HUES48 (cell line): ENCODE measurements around the gene TRAPPC12.
"Not testable (repeated sequence)": the region's sequence is repeated elsewhere in the genome, so short reads cannot be mapped to it uniquely, and the experiment has no call there.

Experiments
- H3K27ac ChIP-seq: one replicate; pipeline ENCODE4 v1.7.0; 2013; ENCODE audit warnings: low read depth, low read length, inconsistent platforms
- H3K27me3 ChIP-seq: 2 replicates; pipeline ENCODE4 v1.6.1; 2013; ENCODE audit warnings: mild to moderate bottlenecking, low read length; ENCODE audit not compliant: control insufficient read depth, insufficient read depth
- H3K36me3 ChIP-seq: 2 replicates; pipeline ENCODE4 v1.6.1; 2013; ENCODE audit warnings: low read length; ENCODE audit not compliant: control insufficient read depth, insufficient read depth
- H3K4me1 ChIP-seq: 2 replicates; pipeline ENCODE4 v1.6.1; 2013; ENCODE audit warnings: mild to moderate bottlenecking, low read length; ENCODE audit not compliant: control insufficient read depth, insufficient read depth
- H3K4me3 ChIP-seq: 2 replicates; pipeline ENCODE4 v1.5.1; 2013; ENCODE audit warnings: mild to moderate bottlenecking, low read depth, low read length
- H3K9ac ChIP-seq: 2 replicates; pipeline ENCODE4 v1.6.1; 2013; ENCODE audit warnings: mild to moderate bottlenecking, low read depth, low read length, moderate library complexity
- H3K9me3 ChIP-seq: 2 replicates; pipeline ENCODE4 v1.6.1; 2013; ENCODE audit warnings: low read length; ENCODE audit not compliant: control insufficient read depth, insufficient read depth

Gene TRAPPC12

GRCh38 chr2:3369340-3370181 lies 9.9 kb upstream of the TRAPPC12 start:
- H3K36me3 ChIP-seq, H3K9me3 ChIP-seq, H3K27me3 ChIP-seq, H3K27ac ChIP-seq, H3K9ac ChIP-seq, H3K4me3 ChIP-seq, H3K4me1 ChIP-seq: not testable (repeated sequence)

GRCh38 chr2:3376821-3377220 lies 2.7 kb upstream of the TRAPPC12 start:
- H3K36me3 ChIP-seq: peaks cover 7% of the 10 kb centered on the region
- 0 out of 2 replicates have a peak, but pooled peaks cover 10% of the 10 kb centered on the region for H3K4me1 ChIP-seq
- H3K27ac ChIP-seq: no peak overlapping the region
- H3K9me3 ChIP-seq: no peaks in the 10 kb centered on the region
- H3K4me3 ChIP-seq: peak overlapping the region; percentile 84
- H3K9ac ChIP-seq: no peak overlapping the region
- H3K27me3 ChIP-seq: no peaks in the 10 kb centered on the region

GRCh38 chr2:3377279-3377611 lies 2.2 kb upstream of the TRAPPC12 start:
- 0 out of 2 replicates have a peak, but pooled peaks cover 10% of the 10 kb centered on the region for H3K4me1 ChIP-seq
- H3K4me3 ChIP-seq: peak overlapping the region; percentile 84
- H3K36me3 ChIP-seq: peaks cover 7% of the 10 kb centered on the region
- H3K9me3 ChIP-seq: no peaks in the 10 kb centered on the region
- H3K27me3 ChIP-seq: no peaks in the 10 kb centered on the region
- peak overlapping the region; percentile 83 for H3K27ac ChIP-seq
- peak overlapping the region; percentile 81 for H3K9ac ChIP-seq

- Histone ChIP-seq H3K27ac (peak within 1 kb of the TSS; percentile 83), H3K9ac (peak within 1 kb of the TSS; percentile 81), H3K27me3 (no peaks in the 10 kb centered on the region), H3K36me3 (peaks cover 7% of the 10 kb centered on the region), H3K9me3 (no peaks in the 10 kb centered on the region), H3K4me1 (0 out of 2 replicates have a peak, but pooled peaks cover 10% of the 10 kb centered on the region), H3K4me3 (peak within 1 kb of the TSS; percentile 84)
These were observed 1.7 kb upstream of the TRAPPC12 start, which contains the start of gene EIPR1 for GRCh38 chr2:3377612-3378432. TSS of gene EIPR1 (minus strand) at chr2:3377818. CDS start at chr2:3377689, 129 bp downstream.

GRCh38 chr2:3379339-3379646 lies 201 bp upstream of the TRAPPC12 start:
- peak overlapping the region; percentile 87 for H3K27ac ChIP-seq
- no peaks in the 10 kb centered on the region for H3K27me3 ChIP-seq
- H3K9me3 ChIP-seq: no peaks in the 10 kb centered on the region
- peaks cover 10% of the 10 kb centered on the region for H3K36me3 ChIP-seq
- H3K9ac ChIP-seq: peak overlapping the region; percentile 36; the same call in 1 of the 2 replicates
- peak overlapping the region; percentile 99 for H3K4me3 ChIP-seq
- H3K4me1 ChIP-seq: 0 out of 2 replicates have a peak, but pooled peaks cover 10% of the 10 kb centered on the region

GRCh38 chr2:3386448-3386958 lies 7.0 kb downstream of the TRAPPC12 start:
- H3K27me3 ChIP-seq: no peaks in the 10 kb centered on the region
- H3K4me1 ChIP-seq: no peaks in the 10 kb centered on the region
- peaks cover 33% of the 10 kb centered on the region for H3K36me3 ChIP-seq
- no peak overlapping the region for H3K27ac ChIP-seq
- no peaks in the 10 kb centered on the region for H3K9me3 ChIP-seq
- no peak overlapping the region for H3K9ac ChIP-seq
- H3K4me3 ChIP-seq: no peak overlapping the region

- Histone ChIP-seq H3K4me3 (no peak overlapping the region), H3K9me3 (no peaks in the 10 kb centered on the region), H3K36me3 (peaks cover 30% of the 10 kb centered on the region), H3K4me1 (no peaks in the 10 kb centered on the region), H3K27ac (no peak overlapping the region), H3K9ac (no peak overlapping the region), H3K27me3 (no peaks in the 10 kb centered on the region)
These were observed 7.5 kb downstream of the TRAPPC12 start for GRCh38 chr2:3387011-3387410.

- Histone ChIP-seq H3K27ac (no peak overlapping the region), H3K9ac (no peak overlapping the region), H3K4me1 (no peaks in the 10 kb centered on the region), H3K9me3 (no peaks in the 10 kb centered on the region), H3K36me3 (peaks cover 30% of the 10 kb centered on the region), H3K4me3 (no peak overlapping the region), H3K27me3 (no peaks in the 10 kb centered on the region)
These were observed 8.3 kb downstream of the TRAPPC12 start for GRCh38 chr2:3387644-3388411.

- Histone ChIP-seq H3K9me3 (no peaks in the 10 kb centered on the region), H3K27me3 (no peaks in the 10 kb centered on the region), H3K36me3 (peaks cover 30% of the 10 kb centered on the region), H3K4me3 (no peak overlapping the region), H3K27ac (no peak overlapping the region), H3K9ac (no peak overlapping the region), H3K4me1 (no peaks in the 10 kb centered on the region)
These were observed 8.9 kb downstream of the TRAPPC12 start for GRCh38 chr2:3388412-3388738.

- Histone ChIP-seq H3K4me3 (no peak overlapping the region), H3K27me3 (no peaks in the 10 kb centered on the region), H3K9me3 (no peaks in the 10 kb centered on the region), H3K36me3 (peaks cover 32% of the 10 kb centered on the region), H3K9ac (no peak overlapping the region), H3K4me1 (no peaks in the 10 kb centered on the region), H3K27ac (no peak overlapping the region)
These were observed 9.7 kb downstream of the TRAPPC12 start for GRCh38 chr2:3389193-3389592.
